ENCODE measurements around the gene UBA5.

Gene UBA5

GRCh38 chr3:132654721-132655120 is 5.4 kb upstream of the UBA5 start:
- TF ChIP-seq CTCF (IDR thresholded peaks at IDR 0.05; ENCODE audit: low read depth, low read length): no peak
- H3K27ac ChIP-seq: no peak overlapping the region
- H3K36me3 ChIP-seq: no peaks in the 10 kb centered on the region
- no peaks in the 10 kb centered on the region for H3K9me3 ChIP-seq (ENCODE audit: severe bottlenecking)
- no peaks in the 10 kb centered on the region for H3K27me3 ChIP-seq (ENCODE audit: insufficient read depth, low read depth, severe bottlenecking)
- no peak for DNase-seq
- no peak overlapping the region for H3K4me3 ChIP-seq (ENCODE audit: low read depth, low read length)

- no peak overlapping the region for H3K27ac ChIP-seq
- H3K9me3 ChIP-seq (ENCODE audit: severe bottlenecking): no peaks in the 10 kb centered on the region
- no peak for DNase-seq
- H3K36me3 ChIP-seq: peaks cover 4% of the 10 kb centered on the region; the same call in 1 of the 2 replicates
- no peak overlapping the region for H3K4me3 ChIP-seq (ENCODE audit: low read depth, low read length)
- H3K27me3 ChIP-seq (ENCODE audit: insufficient read depth, low read depth, severe bottlenecking): no peaks in the 10 kb centered on the region
- no peak for TF ChIP-seq CTCF (IDR thresholded peaks at IDR 0.05; ENCODE audit: low read depth, low read length)
Measured at GRCh38 chr3:132655471-132655870, 4.7 kb upstream of the UBA5 start.

GRCh38 chr3:132657869-132658747 is 2.0 kb upstream of the UBA5 start:
- Histone ChIP-seq H3K27me3 (ENCODE audit: insufficient read depth, low read depth, severe bottlenecking) (no peaks in the 10 kb centered on the region), H3K36me3 (peaks cover 7% of the 10 kb centered on the region; the same call in 1 of the 2 replicates), H3K9me3 (ENCODE audit: severe bottlenecking) (no peaks in the 10 kb centered on the region), H3K4me3 (ENCODE audit: low read depth, low read length) (no peak overlapping the region), H3K27ac (no peak overlapping the region)
- DNase-seq: no peak
- no peak for TF ChIP-seq CTCF (IDR thresholded peaks at IDR 0.05; ENCODE audit: low read depth, low read length)

- H3K9me3 ChIP-seq (ENCODE audit: severe bottlenecking): no peaks in the 10 kb centered on the region
- no peak overlapping the region; the same call in 1 of the 2 replicates for H3K27ac ChIP-seq
- DNase-seq: no peak
- H3K4me3 ChIP-seq (ENCODE audit: low read depth, low read length): peak overlapping the region; percentile 58
- no peak for TF ChIP-seq CTCF (IDR thresholded peaks at IDR 0.05; ENCODE audit: low read depth, low read length)
- H3K27me3 ChIP-seq (ENCODE audit: insufficient read depth, low read depth, severe bottlenecking): no peaks in the 10 kb centered on the region
- H3K36me3 ChIP-seq: peaks cover 7% of the 10 kb centered on the region; the same call in 1 of the 2 replicates
Measured at GRCh38 chr3:132659000-132659364, 1.1 kb upstream of the UBA5 start.

GRCh38 chr3:132659365-132660051 is 621 bp upstream of the UBA5 start, which contains the start of gene ACAD11:
ACAD11 (minus strand) TSS chr3:132659809; CDS start chr3:132659751, 58 bp downstream.
- Histone ChIP-seq H3K27ac (peak within 1 kb of the TSS; percentile 90), H3K4me3 (ENCODE audit: low read depth, low read length) (peak within 1 kb of the TSS; percentile 58), H3K9me3 (ENCODE audit: severe bottlenecking) (no peaks in the 10 kb centered on the region), H3K36me3 (peaks cover 7% of the 10 kb centered on the region; the same call in 1 of the 2 replicates), H3K27me3 (ENCODE audit: insufficient read depth, low read depth, severe bottlenecking) (no peaks in the 10 kb centered on the region)
- peak; percentile 66 for TF ChIP-seq CTCF (IDR thresholded peaks at IDR 0.05; ENCODE audit: low read depth, low read length)
- peak; percentile 72 for DNase-seq
